Nephron (organoid): ENCODE results near the gene ERP27.
A peak's percentile ranks its signal among the peaks of the same experiment; 100 is the strongest.

Source experiments
- H3K27ac Mint-ChIP-seq, 3 experiments: 2 replicates each; pipeline ENCODE4 v1.8.0; 2020; ENCODE audit warnings: mixed read lengths in 3 of 3, mild to moderate bottlenecking in 2 of 3, moderate library complexity in 1 of 3
- H3K27me3 Mint-ChIP-seq: 2 replicates; pipeline ENCODE4 v1.8.0; 2021; ENCODE audit warnings: low read depth, mild to moderate bottlenecking, moderate library complexity, mixed read lengths
- H3K36me3 Mint-ChIP-seq: 2 replicates; pipeline ENCODE4 v1.8.0; 2020; ENCODE audit warnings: low read depth, mixed read lengths
- H3K4me1 Mint-ChIP-seq: 2 replicates; pipeline ENCODE4 v1.8.0; 2020; ENCODE audit warnings: mixed read lengths
- H3K4me3 Mint-ChIP-seq, 3 experiments: 2 replicates each; pipeline ENCODE4 v1.8.0; 2020; ENCODE audit warnings: mild to moderate bottlenecking in 3 of 3, mixed read lengths in 3 of 3, moderate library complexity in 2 of 3
- H3K9me3 Mint-ChIP-seq: 2 replicates; pipeline ENCODE4 v1.8.0; 2020; ENCODE audit warnings: mixed read lengths
- TF ChIP-seq, protein P1 (sequence below), 3 experiments: fragments of 200-600 bp; sonication (generic); IDR thresholded peaks; one replicate each; pipeline ENCODE4 v1.5.0; 2021; ENCODE audit warnings: antibody characterized with exemption in 3 of 3; ENCODE audit not compliant: unreplicated experiment in 3 of 3

The ERP27 gene

DNA sequence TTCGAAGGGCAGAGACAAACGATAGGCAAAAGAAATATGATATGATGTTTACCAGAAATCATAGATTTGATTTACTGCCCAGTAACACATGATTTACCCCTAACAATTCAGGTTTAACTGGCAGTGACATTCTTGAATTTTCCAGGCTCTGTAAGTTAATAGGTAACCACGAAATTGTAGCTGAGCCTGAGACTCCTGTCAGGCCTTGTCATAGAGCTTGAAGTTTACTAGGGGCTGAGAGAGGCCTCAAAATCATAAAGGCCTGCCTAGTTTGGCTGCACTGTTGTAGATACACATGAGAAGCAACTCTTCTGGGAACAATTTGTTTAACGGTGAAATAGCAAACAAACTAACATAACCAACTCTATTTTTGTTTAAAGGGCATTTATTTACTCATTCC lies 3.3 kb downstream of the ERP27 start:
- no peaks in the 10 kb centered on the region for H3K36me3 Mint-ChIP-seq
- peaks cover 5% of the 10 kb centered on the region for H3K9me3 Mint-ChIP-seq
- H3K4me3 Mint-ChIP-seq = no peak overlapping the region
- H3K27ac Mint-ChIP-seq = peak overlapping the region; percentile 95 to 98 (median 98)
- TF ChIP-seq, protein P1, sequence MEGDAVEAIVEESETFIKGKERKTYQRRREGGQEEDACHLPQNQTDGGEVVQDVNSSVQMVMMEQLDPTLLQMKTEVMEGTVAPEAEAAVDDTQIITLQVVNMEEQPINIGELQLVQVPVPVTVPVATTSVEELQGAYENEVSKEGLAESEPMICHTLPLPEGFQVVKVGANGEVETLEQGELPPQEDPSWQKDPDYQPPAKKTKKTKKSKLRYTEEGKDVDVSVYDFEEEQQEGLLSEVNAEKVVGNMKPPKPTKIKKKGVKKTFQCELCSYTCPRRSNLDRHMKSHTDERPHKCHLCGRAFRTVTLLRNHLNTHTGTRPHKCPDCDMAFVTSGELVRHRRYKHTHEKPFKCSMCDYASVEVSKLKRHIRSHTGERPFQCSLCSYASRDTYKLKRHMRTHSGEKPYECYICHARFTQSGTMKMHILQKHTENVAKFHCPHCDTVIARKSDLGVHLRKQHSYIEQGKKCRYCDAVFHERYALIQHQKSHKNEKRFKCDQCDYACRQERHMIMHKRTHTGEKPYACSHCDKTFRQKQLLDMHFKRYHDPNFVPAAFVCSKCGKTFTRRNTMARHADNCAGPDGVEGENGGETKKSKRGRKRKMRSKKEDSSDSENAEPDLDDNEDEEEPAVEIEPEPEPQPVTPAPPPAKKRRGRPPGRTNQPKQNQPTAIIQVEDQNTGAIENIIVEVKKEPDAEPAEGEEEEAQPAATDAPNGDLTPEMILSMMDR (IDR thresholded peaks at IDR 0.05; ENCODE audit: unreplicated experiment in 3 of 3) = no peak
- H3K27me3 Mint-ChIP-seq = no peaks in the 10 kb centered on the region
- H3K4me1 Mint-ChIP-seq = peaks cover 25% of the 10 kb centered on the region

DNA sequence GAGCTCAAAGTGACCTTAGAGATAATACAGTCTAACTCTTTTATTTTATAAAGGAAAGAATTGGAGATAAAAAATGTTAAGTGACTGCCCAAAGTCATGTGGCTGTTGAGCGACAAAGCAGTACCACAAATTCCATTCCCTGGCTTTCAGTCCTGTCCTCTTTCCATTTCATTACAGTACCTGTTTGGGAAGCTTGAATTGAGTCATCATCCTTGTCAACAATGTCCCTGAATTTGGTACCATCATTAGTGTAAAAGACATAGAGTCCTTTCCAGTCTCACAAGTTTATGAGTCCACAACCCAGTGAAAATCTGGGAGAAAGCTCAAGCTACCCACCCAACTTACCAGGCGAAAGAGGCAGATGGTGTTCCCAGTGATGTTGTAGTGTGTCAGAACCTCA lies 3.8 kb downstream of the ERP27 start:
- Mint-ChIP-seq H3K36me3 (no peaks in the 10 kb centered on the region), H3K27ac (peak overlapping the region; percentile 95 to 98 (median 98)), H3K27me3 (no peaks in the 10 kb centered on the region), H3K4me1 (peaks cover 25% of the 10 kb centered on the region), H3K4me3 (no peak overlapping the region), H3K9me3 (peaks cover 2% of the 10 kb centered on the region)
- TF ChIP-seq, protein P1 (IDR thresholded peaks at IDR 0.05; ENCODE audit: unreplicated experiment in 3 of 3) = no peak

DNA sequence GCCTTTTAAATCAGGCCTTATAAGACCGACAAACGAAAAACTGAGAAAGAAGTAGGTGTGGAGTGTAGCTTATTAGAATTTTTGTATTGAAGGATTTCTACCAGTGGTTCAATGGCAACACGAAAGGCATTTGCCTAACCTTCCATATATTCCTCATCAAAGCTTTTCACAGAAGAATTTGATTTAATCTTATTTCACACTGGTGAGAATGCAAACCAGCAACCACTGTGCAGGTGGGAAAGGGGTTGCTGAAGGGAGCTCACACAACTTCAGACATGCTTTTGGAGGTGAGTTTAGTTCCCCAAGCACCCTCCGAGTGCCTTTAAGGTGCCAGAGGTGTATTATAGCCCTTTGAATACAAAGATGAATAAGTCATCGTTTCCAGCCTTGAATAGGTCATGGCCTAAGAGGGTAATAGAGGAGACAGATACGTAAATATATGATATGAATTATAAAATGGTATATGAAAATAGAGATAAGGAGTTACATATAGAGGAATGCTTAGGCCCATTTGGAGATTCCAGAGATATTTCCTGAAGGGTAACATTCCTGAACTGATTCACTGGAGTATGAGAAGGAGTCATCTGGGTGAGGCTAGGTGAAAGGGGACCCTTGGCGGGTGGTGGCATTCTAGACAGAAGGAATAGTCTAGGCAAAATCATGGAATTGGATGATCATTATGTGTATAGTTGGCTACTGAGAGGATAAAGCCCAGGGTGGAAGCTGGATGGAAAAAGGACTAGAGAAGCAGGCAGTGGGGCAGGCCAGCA lies 6.4 kb downstream of the ERP27 start:
- TF ChIP-seq, protein P1 (IDR thresholded peaks at IDR 0.05; ENCODE audit: unreplicated experiment in 3 of 3) = no peak
- H3K9me3 Mint-ChIP-seq = no peaks in the 10 kb centered on the region
- H3K27me3 Mint-ChIP-seq = no peaks in the 10 kb centered on the region
- H3K4me1 Mint-ChIP-seq = peaks cover 41% of the 10 kb centered on the region
- no peaks in the 10 kb centered on the region for H3K36me3 Mint-ChIP-seq
- peak overlapping the region; percentile 2 to 49 (median 38) for H3K27ac Mint-ChIP-seq
- H3K4me3 Mint-ChIP-seq = no peak overlapping the region

DNA sequence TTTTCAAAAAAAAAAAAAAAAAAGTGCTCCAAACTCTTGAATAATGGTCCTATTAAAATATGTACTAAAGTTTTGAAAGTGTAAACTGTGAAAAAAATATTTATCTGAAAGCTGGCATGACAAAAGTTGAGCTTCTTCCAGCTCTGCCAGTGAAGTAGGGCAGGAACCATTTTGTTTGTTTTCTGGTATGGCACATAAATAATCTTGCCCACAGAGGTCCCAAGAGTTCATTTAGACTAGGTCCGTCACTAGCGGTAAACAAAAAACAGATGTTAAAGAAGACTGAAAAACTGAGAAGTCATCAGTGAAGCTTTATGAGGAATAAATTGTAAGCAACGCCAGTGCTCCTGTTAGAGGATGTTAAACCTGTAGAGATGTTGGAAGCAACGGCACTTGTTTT lies 7.0 kb downstream of the ERP27 start:
- Mint-ChIP-seq H3K27ac (peak overlapping the region in 2 of 3 experiments; percentile 36 to 49), H3K27me3 (no peaks in the 10 kb centered on the region), H3K4me3 (no peak overlapping the region), H3K9me3 (no peaks in the 10 kb centered on the region), H3K4me1 (peaks cover 41% of the 10 kb centered on the region), H3K36me3 (no peaks in the 10 kb centered on the region)
- TF ChIP-seq, protein P1 (IDR thresholded peaks at IDR 0.05; ENCODE audit: unreplicated experiment in 3 of 3) = no peak

DNA sequence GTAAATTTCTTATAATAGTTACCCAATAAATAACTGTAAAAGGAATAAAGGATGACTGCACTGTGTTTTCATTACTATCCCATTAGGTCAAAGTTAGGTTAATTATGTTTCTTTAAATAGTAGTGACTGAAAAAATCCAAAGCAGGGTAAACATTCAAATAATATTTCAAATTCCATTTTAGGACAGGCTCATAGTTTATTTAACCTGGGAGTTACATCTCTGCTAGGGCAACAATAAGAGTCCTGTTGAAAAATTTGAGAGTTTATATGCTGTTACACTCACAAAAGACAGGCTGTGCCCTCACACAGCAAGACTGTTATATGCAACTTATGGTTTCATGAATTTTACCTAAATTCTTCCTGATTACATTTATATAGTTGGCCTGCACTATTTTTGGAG lies 8.0 kb downstream of the ERP27 start:
- Mint-ChIP-seq H3K4me3 (peak overlapping the region in 1 of 3 experiments; percentile 27), H3K36me3 (no peaks in the 10 kb centered on the region), H3K4me1 (peaks cover 40% of the 10 kb centered on the region), H3K9me3 (no peaks in the 10 kb centered on the region), H3K27ac (peak overlapping the region; percentile 86 to 94 (median 92)), H3K27me3 (no peaks in the 10 kb centered on the region)
- TF ChIP-seq, protein P1 (IDR thresholded peaks at IDR 0.05; ENCODE audit: unreplicated experiment in 3 of 3) = peak; percentile 23 to 39 (median 32)

DNA sequence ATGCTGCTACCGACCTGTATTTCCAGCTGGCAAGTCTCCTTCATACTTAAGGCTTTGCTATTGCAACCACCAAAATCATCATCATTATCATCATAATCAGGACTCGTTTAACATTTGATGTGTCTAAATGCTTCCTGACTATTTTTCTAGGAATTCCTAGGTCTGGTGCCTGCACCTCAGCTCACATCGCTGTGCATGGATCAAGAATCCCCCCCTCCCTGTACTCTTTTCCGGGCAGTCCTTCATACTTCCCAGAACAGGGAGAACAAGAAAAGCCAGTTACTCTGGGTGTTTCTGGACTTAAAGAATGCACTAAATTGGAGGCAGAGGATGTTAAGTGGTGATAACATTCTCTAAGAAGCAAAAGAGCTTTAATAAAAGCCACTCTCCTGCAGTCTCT lies 9.4 kb downstream of the ERP27 start:
- TF ChIP-seq, protein P1 (IDR thresholded peaks at IDR 0.05; ENCODE audit: unreplicated experiment in 3 of 3) = no peak
- H3K4me1 Mint-ChIP-seq = peaks cover 32% of the 10 kb centered on the region
- peak overlapping the region; percentile 92 to 94 (median 92) for H3K27ac Mint-ChIP-seq
- peak overlapping the region; percentile 45 to 68 (median 48) for H3K4me3 Mint-ChIP-seq
- H3K36me3 Mint-ChIP-seq = no peaks in the 10 kb centered on the region
- no peaks in the 10 kb centered on the region for H3K27me3 Mint-ChIP-seq
- H3K9me3 Mint-ChIP-seq = no peaks in the 10 kb centered on the region
